HUES64 (cell line): Measurements from ENCODE around the gene PPP1R3A. TPM values are rescaled to one million over a fixed set of nuclear protein-coding genes. Genes with fewer than 3 reads are reported as not detected.
"Not testable (repeated sequence)": the region's sequence is repeated elsewhere in the genome, so short reads cannot be mapped to it uniquely, and the experiment has no call there.

Experiments used
- H3K27ac ChIP-seq: 2 replicates; pipeline ENCODE4 v1.7.0; 2013; ENCODE audit warnings: low read depth, low read length, inconsistent platforms
- H3K27me3 ChIP-seq: 2 replicates; pipeline ENCODE4 v1.6.1; 2013; ENCODE audit warnings: mild to moderate bottlenecking, low read length; ENCODE audit not compliant: insufficient read depth
- H3K36me3 ChIP-seq: 2 replicates; pipeline ENCODE4 v1.6.1; 2013; ENCODE audit warnings: mild to moderate bottlenecking, low read length; ENCODE audit not compliant: insufficient read depth
- H3K4me1 ChIP-seq: 2 replicates; pipeline ENCODE4 v1.6.1; 2013; ENCODE audit warnings: mild to moderate bottlenecking, low read length, moderate library complexity; ENCODE audit not compliant: insufficient read depth
- H3K4me3 ChIP-seq: 2 replicates; pipeline ENCODE4 v1.5.1; 2013; ENCODE audit warnings: mild to moderate bottlenecking, low read length, moderate library complexity
- H3K9ac ChIP-seq: 2 replicates; pipeline ENCODE4 v1.6.1; 2013; ENCODE audit warnings: mild to moderate bottlenecking, low read depth, low read length
- H3K9me3 ChIP-seq: 2 replicates; pipeline ENCODE4 v1.6.1; 2013; ENCODE audit warnings: low read depth, low read length; ENCODE audit not compliant: insufficient read depth
- WGBS: fragments of 150-250, 120-280 bp; methylation state at CpG from one replicate; pipeline ENCODE4 v1.1.7; 2013; ENCODE audit warnings: missing lambda C conversion rate; 5-methylcytosine and 5-hydroxymethylcytosine counted together
- polyA plus RNA-seq, 2 experiments: library from polyadenylated mRNA; stranded (reverse); fragments of 50-300 nt; gene quantifications; one replicate each; pipeline ENCODE4 v1.2.3, GENCODE V29; 2013

The PPP1R3A gene
- not detected for polyA plus RNA-seq (2013, experiment 1 of 2)
- polyA plus RNA-seq (2013, experiment 2 of 2), result not detected

- Histone ChIP-seq H3K9ac (no peak within 1 kb of the TSS), H3K27me3 (no peaks in the 10 kb centered on the region), H3K4me3 (no peak within 1 kb of the TSS), H3K9me3 (no peaks in the 10 kb centered on the region), H3K4me1 (no peaks in the 10 kb centered on the region), H3K27ac (no peak within 1 kb of the TSS), H3K36me3 (no peaks in the 10 kb centered on the region)
- WGBS, result 77% methylated on average over 2 of the region's 2 CpGs
Observed at GRCh38 chr7:113918946-113919345, at the start of gene PPP1R3A. Gene PPP1R3A, minus strand, starts transcription at chr7:113919009. Its CDS starts 13 bp downstream, at chr7:113918996.

- Histone ChIP-seq H3K36me3 (no peaks in the 10 kb centered on the region), H3K4me3 (no peak overlapping the region), H3K9me3 (peaks cover 22% of the 10 kb centered on the region), H3K27ac (no peak overlapping the region), H3K9ac (no peak overlapping the region), H3K27me3 (no peaks in the 10 kb centered on the region), H3K4me1 (no peaks in the 10 kb centered on the region)
- WGBS, result 82% methylated on average over 2 of the region's 2 CpGs
Observed at GRCh38 chr7:113963356-113963755, 44.5 kb upstream of the PPP1R3A start.

- Histone ChIP-seq H3K9me3 (peaks cover 22% of the 10 kb centered on the region), H3K36me3 (no peaks in the 10 kb centered on the region), H3K4me1 (no peaks in the 10 kb centered on the region), H3K27me3 (no peaks in the 10 kb centered on the region), H3K9ac (no peak overlapping the region), H3K27ac (no peak overlapping the region), H3K4me3 (no peak overlapping the region)
- WGBS, result 90% methylated on average over 2 of the region's 2 CpGs
Observed at GRCh38 chr7:113959910-113960309, 41.1 kb upstream of the PPP1R3A start.

GRCh38 chr7:113955157-113955556 is 36.3 kb upstream of the PPP1R3A start:
- 89% methylated on average over 2 of the region's 2 CpGs for WGBS
- H3K4me1 ChIP-seq, result no peaks in the 10 kb centered on the region

GRCh38 chr7:113953553-113953952 is 34.7 kb upstream of the PPP1R3A start:
- Histone ChIP-seq H3K36me3 (no peaks in the 10 kb centered on the region), H3K9me3 (peaks cover 21% of the 10 kb centered on the region), H3K9ac (no peak overlapping the region), H3K27me3 (no peaks in the 10 kb centered on the region), H3K4me3 (no peak overlapping the region), H3K4me1 (no peaks in the 10 kb centered on the region), H3K27ac (no peak overlapping the region)
- WGBS, result 100% methylated on average over 1 of the region's 2 CpGs

More at GRCh38 chr7:113955157-113955556, 36.3 kb upstream of the PPP1R3A start:
- Histone ChIP-seq H3K9me3 (peaks cover 34% of the 10 kb centered on the region), H3K36me3 (no peaks in the 10 kb centered on the region), H3K27me3 (no peaks in the 10 kb centered on the region), H3K4me3 (no peak overlapping the region), H3K27ac (no peak overlapping the region), H3K9ac (no peak overlapping the region)

GRCh38 chr7:113945018-113945938 is 26.5 kb upstream of the PPP1R3A start:
- Histone ChIP-seq H3K9ac (no peak overlapping the region), H3K27ac (no peak overlapping the region), H3K4me1 (no peaks in the 10 kb centered on the region), H3K27me3 (no peaks in the 10 kb centered on the region), H3K4me3 (no peak overlapping the region), H3K36me3 (no peaks in the 10 kb centered on the region), H3K9me3 (no peaks in the 10 kb centered on the region)
- 90% methylated on average over 3 of the region's 3 CpGs for WGBS

- Histone ChIP-seq H3K27me3 (no peaks in the 10 kb centered on the region), H3K27ac (no peak overlapping the region), H3K4me3 (no peak overlapping the region), H3K4me1 (no peaks in the 10 kb centered on the region), H3K9me3 (peaks cover 3% of the 10 kb centered on the region; the same call in 1 of the 2 replicates), H3K9ac (no peak overlapping the region), H3K36me3 (no peaks in the 10 kb centered on the region)
- WGBS, result 100% methylated on average over 2 of the region's 2 CpGs
Observed at GRCh38 chr7:113936982-113937381, 18.2 kb upstream of the PPP1R3A start.

- Histone ChIP-seq H3K36me3 (no peaks in the 10 kb centered on the region), H3K9ac (no peak overlapping the region), H3K4me3 (no peak overlapping the region), H3K27ac (no peak overlapping the region), H3K4me1 (no peaks in the 10 kb centered on the region), H3K9me3 (peaks cover 5% of the 10 kb centered on the region; the same call in 1 of the 2 replicates), H3K27me3 (no peaks in the 10 kb centered on the region)
- WGBS, result 86% methylated on average over 3 of the region's 3 CpGs
Observed at GRCh38 chr7:113936535-113936934, 17.7 kb upstream of the PPP1R3A start.

- H3K4me3 ChIP-seq, H3K4me1 ChIP-seq, H3K9me3 ChIP-seq, H3K9ac ChIP-seq, H3K27me3 ChIP-seq, H3K27ac ChIP-seq, H3K36me3 ChIP-seq: not testable (repeated sequence)
- 84% methylated on average over 3 of the region's 3 CpGs for WGBS
Observed at GRCh38 chr7:113929389-113929788, 10.6 kb upstream of the PPP1R3A start.

- WGBS, result 86% methylated on average over 1 of the region's 1 CpG
- peaks cover 5% of the 10 kb centered on the region; the same call in 1 of the 2 replicates for H3K9me3 ChIP-seq
- no peak overlapping the region for H3K4me3 ChIP-seq
- H3K4me1 ChIP-seq, result no peaks in the 10 kb centered on the region
- H3K36me3 ChIP-seq, result no peaks in the 10 kb centered on the region
- H3K27me3 ChIP-seq, result no peaks in the 10 kb centered on the region
- no peak overlapping the region for H3K9ac ChIP-seq
- H3K27ac ChIP-seq, result no peak overlapping the region
Observed at GRCh38 chr7:113928112-113928511, 9.3 kb upstream of the PPP1R3A start.

- H3K9me3 ChIP-seq, result no peaks in the 10 kb centered on the region
- H3K36me3 ChIP-seq, result no peaks in the 10 kb centered on the region
- no peaks in the 10 kb centered on the region for H3K27me3 ChIP-seq
- WGBS, result 93% methylated on average over 4 of the region's 4 CpGs
- no peak overlapping the region for H3K4me3 ChIP-seq
- no peaks in the 10 kb centered on the region for H3K4me1 ChIP-seq
- no peak overlapping the region for H3K27ac ChIP-seq
- H3K9ac ChIP-seq, result no peak overlapping the region
Observed at GRCh38 chr7:113922049-113922448, 3.2 kb upstream of the PPP1R3A start.
